Astrocyte (in vitro differentiated cells and primary cell): ENCODE data around the gene TMEM178B. TPM values are rescaled to one million over a fixed set of nuclear protein-coding genes. Genes with fewer than 3 reads are reported as not detected.

Experiments used
- DNase-seq: peaks from one replicate; pipeline ENCODE4 v3.0.0-alpha.2; 2010; ENCODE audit warnings: low read depth
- FAIRE-seq: peaks from 2 replicates; lab custom pipeline; 2011; peaks lifted over from hg19 to GRCh38; lab: Jason Lieb, UNC
- H2AFZ ChIP-seq: 2 replicates; pipeline ENCODE4 v1.6.0; 2012; ENCODE audit warnings: low read depth, low read length, inconsistent platforms
- H3K27ac ChIP-seq: 2 replicates; pipeline ENCODE4 v1.5.1; 2011; ENCODE audit warnings: low read depth, low read length, inconsistent platforms
- H3K27me3 ChIP-seq: 2 replicates; pipeline ENCODE4 v1.6.0; 2011; ENCODE audit warnings: low read length, inconsistent platforms; ENCODE audit not compliant: insufficient read depth
- H3K36me3 ChIP-seq: 2 replicates; pipeline ENCODE4 v1.5.1; 2011; ENCODE audit warnings: low read length, inconsistent platforms; ENCODE audit not compliant: insufficient read depth
- H3K4me1 ChIP-seq: 2 replicates; pipeline ENCODE4 v1.5.1; 2011; ENCODE audit warnings: low read length, inconsistent platforms; ENCODE audit not compliant: insufficient read depth
- H3K4me2 ChIP-seq: 2 replicates; pipeline ENCODE4 v1.6.0; 2012; ENCODE audit warnings: low read length, inconsistent platforms
- H3K4me3 ChIP-seq: 2 replicates; pipeline ENCODE4 v1.5.1; 2011; ENCODE audit warnings: low read depth, mild to moderate bottlenecking, low read length, inconsistent platforms; ENCODE audit not compliant: insufficient read depth
- H3K79me2 ChIP-seq: 2 replicates; pipeline ENCODE4 v1.6.0; 2012; ENCODE audit warnings: mild to moderate bottlenecking, low read length, inconsistent platforms; ENCODE audit not compliant: insufficient read depth
- H3K9ac ChIP-seq: 2 replicates; pipeline ENCODE4 v1.6.0; 2012; ENCODE audit warnings: mild to moderate bottlenecking, low read length, inconsistent platforms
- H3K9me3 ChIP-seq: 2 replicates; pipeline ENCODE4 v1.5.1; 2012; ENCODE audit warnings: low read depth, mild to moderate bottlenecking, low read length, inconsistent platforms; ENCODE audit not compliant: insufficient read depth
- H4K20me1 ChIP-seq: 2 replicates; pipeline ENCODE4 v1.6.0; 2012; ENCODE audit warnings: low read length, inconsistent platforms; ENCODE audit not compliant: insufficient read depth
- H3K27ac Mint-ChIP-seq: one replicate; pipeline ENCODE4 v1.8.0; 2021; ENCODE audit warnings: mild to moderate bottlenecking, mixed read lengths; ENCODE audit not compliant: unreplicated experiment
- H3K27me3 Mint-ChIP-seq: one replicate; pipeline ENCODE4 v1.8.0; 2021; ENCODE audit warnings: low read depth, mixed read lengths; ENCODE audit not compliant: unreplicated experiment
- H3K36me3 Mint-ChIP-seq: one replicate; pipeline ENCODE4 v1.8.0; 2021; ENCODE audit warnings: low read depth, mixed read lengths; ENCODE audit not compliant: unreplicated experiment
- H3K4me1 Mint-ChIP-seq: one replicate; pipeline ENCODE4 v1.8.0; 2021; ENCODE audit warnings: low read depth, mixed read lengths; ENCODE audit not compliant: unreplicated experiment
- H3K4me3 Mint-ChIP-seq: one replicate; pipeline ENCODE4 v1.8.0; 2021; ENCODE audit warnings: mild to moderate bottlenecking, moderate library complexity, mixed read lengths; ENCODE audit not compliant: unreplicated experiment
- H3K9me3 Mint-ChIP-seq: one replicate; pipeline ENCODE4 v1.8.0; 2021; ENCODE audit warnings: mild to moderate bottlenecking, mixed read lengths; ENCODE audit not compliant: unreplicated experiment
- CTCF ChIP-seq: IDR thresholded peaks from 2 replicates; pipeline ENCODE4 v1.5.1; 2011; ENCODE audit warnings: low read depth, mild to moderate bottlenecking, inconsistent platforms, low read length, moderate library complexity; ENCODE audit not compliant: insufficient read depth
- EZH2 ChIP-seq: IDR thresholded peaks from 2 replicates; pipeline ENCODE4 v1.6.1; 2012; ENCODE audit warnings: mild to moderate bottlenecking, low read length, inconsistent platforms; ENCODE audit not compliant: insufficient read depth
- total RNA-seq: library from RNA; stranded (reverse); gene quantifications from 2 replicates; pipeline ENCODE4 v1.2.1, GENCODE V29; 2021

The TMEM178B gene
- total RNA-seq, 1 donor from 2014 or later, result 3.9 TPM

GRCh38 chr7:141527076-141527475, 453.2 kb downstream of the TMEM178B start:
- H2AFZ ChIP-seq, result no peak overlapping the region
- H3K9ac ChIP-seq, result no peak overlapping the region
- no peaks in the 10 kb centered on the region for H3K79me2 ChIP-seq
- no peak for TF ChIP-seq CTCF
- no peak for TF ChIP-seq EZH2
- FAIRE-seq (no peak), DNase-seq (no peak)
- H3K4me3 ChIP-seq, result no peak overlapping the region
- Mint-ChIP-seq H3K27ac (no peak overlapping the region), H3K4me1 (no peaks in the 10 kb centered on the region), H3K9me3 (peaks cover 1% of the 10 kb centered on the region), H3K27me3 (peaks cover 14% of the 10 kb centered on the region), H3K4me3 (no peak overlapping the region), H3K36me3 (no peaks in the 10 kb centered on the region)
- no peaks in the 10 kb centered on the region for H3K4me1 ChIP-seq
- H3K4me2 ChIP-seq, result no peak overlapping the region
- no peak overlapping the region for H3K27ac ChIP-seq
- no peaks in the 10 kb centered on the region for H4K20me1 ChIP-seq
- H3K27me3 ChIP-seq, result no peaks in the 10 kb centered on the region
- no peaks in the 10 kb centered on the region for H3K36me3 ChIP-seq
- no peaks in the 10 kb centered on the region for H3K9me3 ChIP-seq

GRCh38 chr7:141528399-141528798, 454.5 kb downstream of the TMEM178B start:
- FAIRE-seq, result no peak
- H3K27ac ChIP-seq, result no peak overlapping the region

More at GRCh38 chr7:141528399-141528798, 454.5 kb downstream of the TMEM178B start:
- Histone ChIP-seq H3K4me1 (no peaks in the 10 kb centered on the region), H2AFZ (no peak overlapping the region), H3K27me3 (no peaks in the 10 kb centered on the region), H3K4me2 (no peak overlapping the region), H3K36me3 (no peaks in the 10 kb centered on the region), H3K79me2 (no peaks in the 10 kb centered on the region), H3K4me3 (no peak overlapping the region), H3K9me3 (no peaks in the 10 kb centered on the region), H4K20me1 (no peaks in the 10 kb centered on the region), H3K9ac (no peak overlapping the region)
- no peak overlapping the region for H3K4me3 Mint-ChIP-seq
- no peaks in the 10 kb centered on the region for H3K36me3 Mint-ChIP-seq
- peaks cover 10% of the 10 kb centered on the region for H3K27me3 Mint-ChIP-seq
- H3K9me3 Mint-ChIP-seq, result no peaks in the 10 kb centered on the region
- no peak for DNase-seq
- H3K27ac Mint-ChIP-seq, result no peak overlapping the region
- H3K4me1 Mint-ChIP-seq, result no peaks in the 10 kb centered on the region
- TF ChIP-seq CTCF, result no peak
- TF ChIP-seq EZH2, result no peak

Other genes starting within 250 kb of the TMEM178B start
- gene BRAF, start 149.1 kb upstream of the TMEM178B start, total RNA-seq, result 24.1 and 26.0 TPM in 2 replicates
- 52.1 and 53.8 TPM in 2 replicates for gene MRPS33, start 59.1 kb upstream of the TMEM178B start, total RNA-seq